WTC11 (cell line): ENCODE results near the gene DDX10.

Source experiments
- CREB1 ChIP-seq: sonication (generic); formaldehyde crosslinking; IDR thresholded peaks from 2 replicates; pipeline ENCODE4 v1.8.0; 2023; ENCODE audit warnings: mild to moderate bottlenecking, missing genetic modification reagents
- CTCF ChIP-seq: fragments of 200-600 bp; IDR thresholded peaks from 2 replicates; pipeline ENCODE4 v1.8.0; 2022; ENCODE audit warnings: antibody characterized with exemption
- E2F4 ChIP-seq: sonication (generic); formaldehyde crosslinking; IDR thresholded peaks from 2 replicates; pipeline ENCODE4 v1.8.1; 2022; ENCODE audit warnings: low read depth, mild to moderate bottlenecking, moderate library complexity, missing genetic modification reagents, borderline replicate concordance
- ESRRA ChIP-seq: sonication (generic); formaldehyde crosslinking; IDR thresholded peaks from 2 replicates; pipeline ENCODE4 v1.8.1; 2022; ENCODE audit warnings: mild to moderate bottlenecking, missing genetic modification reagents, borderline replicate concordance
- ETV6 ChIP-seq: sonication (generic); formaldehyde crosslinking; IDR thresholded peaks from 2 replicates; pipeline ENCODE4 v1.8.1; 2022; ENCODE audit warnings: mild to moderate bottlenecking, missing genetic modification reagents
- MXD4 ChIP-seq: fragments of 250-450 bp; sonication (Bioruptor Pico); IDR thresholded peaks from 2 replicates; pipeline ENCODE4 v1.8.0; 2021; ENCODE audit warnings: mild to moderate bottlenecking, moderate library complexity, borderline replicate concordance
- SMAD3 ChIP-seq: sonication (generic); formaldehyde crosslinking; IDR thresholded peaks from 2 replicates; pipeline ENCODE4 v1.8.0; 2022; ENCODE audit warnings: missing genetic modification reagents, mild to moderate bottlenecking, borderline replicate concordance
- USF2 ChIP-seq: sonication (generic); formaldehyde crosslinking; IDR thresholded peaks from 2 replicates; pipeline ENCODE4 v1.8.1; 2023; ENCODE audit warnings: mild to moderate bottlenecking, missing genetic modification reagents, moderate library complexity

DNA sequence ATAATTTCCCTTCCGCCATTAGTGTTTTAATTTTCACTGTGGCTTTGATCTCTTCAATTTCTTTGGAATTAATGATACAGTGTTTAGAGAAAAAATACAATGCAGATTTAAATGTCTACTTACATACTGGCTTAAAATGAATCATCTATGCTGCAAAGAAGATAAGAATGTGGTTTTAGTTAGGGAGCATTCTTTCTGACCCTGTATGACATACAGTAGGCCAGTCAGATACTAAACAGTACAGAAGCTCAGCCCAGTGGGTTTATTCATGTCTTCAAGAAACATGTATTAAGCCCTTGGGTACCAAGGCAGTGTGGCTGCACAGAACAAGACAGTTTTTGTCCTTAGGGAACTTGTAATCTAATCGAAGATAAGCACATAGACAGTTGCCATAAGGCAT, 268.8 kb downstream of the DDX10 start:
- TF ChIP-seq CTCF, result no peak
- TF ChIP-seq E2F4 (CRISPR knock-in tag), result no peak
- TF ChIP-seq ESRRA, result no peak
- TF ChIP-seq CREB1, result no peak
- no peak for TF ChIP-seq MXD4 (CRISPR knock-in tag)
- TF ChIP-seq USF2 (CRISPR knock-in tag), result no peak
- TF ChIP-seq SMAD3, result no peak
- TF ChIP-seq ETV6 (CRISPR knock-in tag), result no peak
